ENCODE results near the gene SCO2.

Gene SCO2

GRCh38 chr22:50550395-50550794, 25.0 kb upstream of the SCO2 start:
- no peak overlapping the region for H3K4me3 ChIP-seq (ENCODE audit: low read depth in 1 of 2, low read length in 2 of 2)
- no peak overlapping the region for H3K9ac ChIP-seq (ENCODE audit: low read depth in 1 of 2, low read length in 2 of 2)
- no peaks in the 10 kb centered on the region for H3K36me3 ChIP-seq (ENCODE audit: control insufficient read depth in 1 of 2, insufficient read depth in 2 of 2, low read length in 2 of 2)
- H3K27me3 ChIP-seq (ENCODE audit: control insufficient read depth in 1 of 2, insufficient read depth in 2 of 2, low read length in 2 of 2), result peaks cover 0 to 6% of the 10 kb centered on the region in 2 donors
- peaks cover 3 to 9% of the 10 kb centered on the region in 2 donors for H3K4me1 ChIP-seq (ENCODE audit: control insufficient read depth in 1 of 2, insufficient read depth in 2 of 2, low read length in 2 of 2)
- no peaks in the 10 kb centered on the region for H3K9me3 ChIP-seq (ENCODE audit: control insufficient read depth in 1 of 2, low read length in 2 of 2)
- no peak overlapping the region for H3K27ac ChIP-seq (ENCODE audit: low read depth, low read length)

- Histone ChIP-seq H3K27ac (ENCODE audit: low read depth, low read length) (no peak overlapping the region), H3K9ac (ENCODE audit: low read depth in 1 of 2, low read length in 2 of 2) (peak overlapping the region; percentile 10 to 38), H3K9me3 (ENCODE audit: control insufficient read depth in 1 of 2, low read length in 2 of 2) (no peaks in the 10 kb centered on the region), H3K4me3 (ENCODE audit: low read depth in 1 of 2, low read length in 2 of 2) (peak overlapping the region; percentile 29 to 58), H3K4me1 (ENCODE audit: control insufficient read depth in 1 of 2, insufficient read depth in 2 of 2, low read length in 2 of 2) (peaks cover 15 to 20% of the 10 kb centered on the region in 2 donors), H3K36me3 (ENCODE audit: control insufficient read depth in 1 of 2, insufficient read depth in 2 of 2, low read length in 2 of 2) (no peaks in the 10 kb centered on the region), H3K27me3 (ENCODE audit: control insufficient read depth in 1 of 2, insufficient read depth in 2 of 2, low read length in 2 of 2) (peaks cover 0 to 6% of the 10 kb centered on the region in 2 donors)
Observed at GRCh38 chr22:50548921-50549790, 23.8 kb upstream of the SCO2 start.

- Histone ChIP-seq H3K9ac (ENCODE audit: low read depth in 1 of 2, low read length in 2 of 2) (peak overlapping the region; percentile 10 to 38), H3K27ac (ENCODE audit: low read depth, low read length) (no peak overlapping the region), H3K9me3 (ENCODE audit: control insufficient read depth in 1 of 2, low read length in 2 of 2) (no peaks in the 10 kb centered on the region), H3K4me1 (ENCODE audit: control insufficient read depth in 1 of 2, insufficient read depth in 2 of 2, low read length in 2 of 2) (peaks cover 15 to 24% of the 10 kb centered on the region in 2 donors), H3K27me3 (ENCODE audit: control insufficient read depth in 1 of 2, insufficient read depth in 2 of 2, low read length in 2 of 2) (peaks cover 0 to 6% of the 10 kb centered on the region in 2 donors), H3K36me3 (ENCODE audit: control insufficient read depth in 1 of 2, insufficient read depth in 2 of 2, low read length in 2 of 2) (no peaks in the 10 kb centered on the region), H3K4me3 (ENCODE audit: low read depth in 1 of 2, low read length in 2 of 2) (peak overlapping the region; percentile 29 to 58)
Observed at GRCh38 chr22:50548040-50548920, 22.9 kb upstream of the SCO2 start.

GRCh38 chr22:50547263-50547985, 22.0 kb upstream of the SCO2 start:
- Histone ChIP-seq H3K27me3 (ENCODE audit: control insufficient read depth in 1 of 2, insufficient read depth in 2 of 2, low read length in 2 of 2) (peaks cover 0 to 6% of the 10 kb centered on the region in 2 donors), H3K9ac (ENCODE audit: low read depth in 1 of 2, low read length in 2 of 2) (no peak overlapping the region), H3K27ac (ENCODE audit: low read depth, low read length) (no peak overlapping the region), H3K36me3 (ENCODE audit: control insufficient read depth in 1 of 2, insufficient read depth in 2 of 2, low read length in 2 of 2) (no peaks in the 10 kb centered on the region), H3K9me3 (ENCODE audit: control insufficient read depth in 1 of 2, low read length in 2 of 2) (no peaks in the 10 kb centered on the region), H3K4me3 (ENCODE audit: low read depth in 1 of 2, low read length in 2 of 2) (no peak overlapping the region), H3K4me1 (ENCODE audit: control insufficient read depth in 1 of 2, insufficient read depth in 2 of 2, low read length in 2 of 2) (peaks cover 15 to 24% of the 10 kb centered on the region in 2 donors)

- Histone ChIP-seq H3K4me1 (ENCODE audit: control insufficient read depth in 1 of 2, insufficient read depth in 2 of 2, low read length in 2 of 2) (peaks cover 19 to 24% of the 10 kb centered on the region in 2 donors), H3K4me3 (ENCODE audit: low read depth in 1 of 2, low read length in 2 of 2) (no peak overlapping the region), H3K36me3 (ENCODE audit: control insufficient read depth in 1 of 2, insufficient read depth in 2 of 2, low read length in 2 of 2) (no peaks in the 10 kb centered on the region), H3K27ac (ENCODE audit: low read depth, low read length) (no peak overlapping the region), H3K9ac (ENCODE audit: low read depth in 1 of 2, low read length in 2 of 2) (no peak overlapping the region), H3K9me3 (ENCODE audit: control insufficient read depth in 1 of 2, low read length in 2 of 2) (no peaks in the 10 kb centered on the region), H3K27me3 (ENCODE audit: control insufficient read depth in 1 of 2, insufficient read depth in 2 of 2, low read length in 2 of 2) (peaks cover 0 to 6% of the 10 kb centered on the region in 2 donors)
Observed at GRCh38 chr22:50546326-50547262, 21.2 kb upstream of the SCO2 start.

GRCh38 chr22:50545522-50546325, 20.3 kb upstream of the SCO2 start, which contains the start of gene KLHDC7B:
Gene KLHDC7B, plus strand, starts transcription at chr22:50545899. Its CDS starts 345 bp downstream, at chr22:50546244.
- H3K4me3 ChIP-seq (ENCODE audit: low read depth in 1 of 2, low read length in 2 of 2), result peak within 1 kb of the TSS in 1 of 2 donors; percentile 12

GRCh38 chr22:50544746-50545253, 19.4 kb upstream of the SCO2 start:
- peaks cover 27 to 29% of the 10 kb centered on the region in 2 donors for H3K4me1 ChIP-seq (ENCODE audit: control insufficient read depth in 1 of 2, insufficient read depth in 2 of 2, low read length in 2 of 2)
- peak overlapping the region; percentile 39 for H3K27ac ChIP-seq (ENCODE audit: low read depth, low read length)
- peak overlapping the region; percentile 12 to 40 for H3K4me3 ChIP-seq (ENCODE audit: low read depth in 1 of 2, low read length in 2 of 2)
- peak overlapping the region; percentile 12 to 44 for H3K9ac ChIP-seq (ENCODE audit: low read depth in 1 of 2, low read length in 2 of 2)
- H3K9me3 ChIP-seq (ENCODE audit: control insufficient read depth in 1 of 2, low read length in 2 of 2), result no peaks in the 10 kb centered on the region
- no peaks in the 10 kb centered on the region for H3K36me3 ChIP-seq (ENCODE audit: control insufficient read depth in 1 of 2, insufficient read depth in 2 of 2, low read length in 2 of 2)
- H3K27me3 ChIP-seq (ENCODE audit: control insufficient read depth in 1 of 2, insufficient read depth in 2 of 2, low read length in 2 of 2), result peaks cover 0 to 6% of the 10 kb centered on the region in 2 donors

More at GRCh38 chr22:50545522-50546325, 20.3 kb upstream of the SCO2 start, which contains the start of gene KLHDC7B:
- Histone ChIP-seq H3K27ac (ENCODE audit: low read depth, low read length) (peak within 1 kb of the TSS; percentile 39), H3K4me1 (ENCODE audit: control insufficient read depth in 1 of 2, insufficient read depth in 2 of 2, low read length in 2 of 2) (peaks cover 23 to 24% of the 10 kb centered on the region in 2 donors), H3K9me3 (ENCODE audit: control insufficient read depth in 1 of 2, low read length in 2 of 2) (no peaks in the 10 kb centered on the region), H3K27me3 (ENCODE audit: control insufficient read depth in 1 of 2, insufficient read depth in 2 of 2, low read length in 2 of 2) (peaks cover 0 to 6% of the 10 kb centered on the region in 2 donors), H3K36me3 (ENCODE audit: control insufficient read depth in 1 of 2, insufficient read depth in 2 of 2, low read length in 2 of 2) (no peaks in the 10 kb centered on the region), H3K9ac (ENCODE audit: low read depth in 1 of 2, low read length in 2 of 2) (peak within 1 kb of the TSS; percentile 12 to 44)

GRCh38 chr22:50544078-50544745, 18.8 kb upstream of the SCO2 start:
- Histone ChIP-seq H3K27me3 (ENCODE audit: control insufficient read depth in 1 of 2, insufficient read depth in 2 of 2, low read length in 2 of 2) (peaks cover 0 to 5% of the 10 kb centered on the region in 2 donors), H3K4me3 (ENCODE audit: low read depth in 1 of 2, low read length in 2 of 2) (peak overlapping the region; percentile 12 to 40), H3K4me1 (ENCODE audit: control insufficient read depth in 1 of 2, insufficient read depth in 2 of 2, low read length in 2 of 2) (peaks cover 29 to 32% of the 10 kb centered on the region in 2 donors), H3K9me3 (ENCODE audit: control insufficient read depth in 1 of 2, low read length in 2 of 2) (no peaks in the 10 kb centered on the region), H3K9ac (ENCODE audit: low read depth in 1 of 2, low read length in 2 of 2) (peak overlapping the region; percentile 12 to 44), H3K27ac (ENCODE audit: low read depth, low read length) (peak overlapping the region; percentile 66), H3K36me3 (ENCODE audit: control insufficient read depth in 1 of 2, insufficient read depth in 2 of 2, low read length in 2 of 2) (no peaks in the 10 kb centered on the region)

All from duodenal mucosa (tissue), 2 donors.